Fibroblast of lung (primary cell): Measurements from ENCODE around the gene RIPK1.
"Not testable (repeated sequence)": the region's sequence is repeated elsewhere in the genome, so short reads cannot be mapped to it uniquely, and the experiment has no call there.

ENCODE experiments used
- EZH2 ChIP-seq: IDR thresholded peaks from 2 replicates; pipeline ENCODE4 v1.5.1; 2012; ENCODE audit warnings: low read length, control low read depth, mild to moderate bottlenecking; ENCODE audit errors: missing control alignments
- TF ChIP-seq, protein P1 (sequence below), 2 donors: IDR thresholded peaks in 1 of 2; conservative IDR thresholded peaks in 1 of 2; 1 replicate in 1 of 2; 2 replicates in 1 of 2; pipeline ENCODE4 v1.5.1; 2011 to 2012; ENCODE audit warnings: low read length in 2 of 2, control low read depth in 1 of 2, inconsistent platforms in 1 of 2, low read depth in 1 of 2, mild to moderate bottlenecking in 1 of 2

GRCh38 chr6:3020976-3021598 lies 47.2 kb upstream of the RIPK1 start:
- TF ChIP-seq, protein P1, sequence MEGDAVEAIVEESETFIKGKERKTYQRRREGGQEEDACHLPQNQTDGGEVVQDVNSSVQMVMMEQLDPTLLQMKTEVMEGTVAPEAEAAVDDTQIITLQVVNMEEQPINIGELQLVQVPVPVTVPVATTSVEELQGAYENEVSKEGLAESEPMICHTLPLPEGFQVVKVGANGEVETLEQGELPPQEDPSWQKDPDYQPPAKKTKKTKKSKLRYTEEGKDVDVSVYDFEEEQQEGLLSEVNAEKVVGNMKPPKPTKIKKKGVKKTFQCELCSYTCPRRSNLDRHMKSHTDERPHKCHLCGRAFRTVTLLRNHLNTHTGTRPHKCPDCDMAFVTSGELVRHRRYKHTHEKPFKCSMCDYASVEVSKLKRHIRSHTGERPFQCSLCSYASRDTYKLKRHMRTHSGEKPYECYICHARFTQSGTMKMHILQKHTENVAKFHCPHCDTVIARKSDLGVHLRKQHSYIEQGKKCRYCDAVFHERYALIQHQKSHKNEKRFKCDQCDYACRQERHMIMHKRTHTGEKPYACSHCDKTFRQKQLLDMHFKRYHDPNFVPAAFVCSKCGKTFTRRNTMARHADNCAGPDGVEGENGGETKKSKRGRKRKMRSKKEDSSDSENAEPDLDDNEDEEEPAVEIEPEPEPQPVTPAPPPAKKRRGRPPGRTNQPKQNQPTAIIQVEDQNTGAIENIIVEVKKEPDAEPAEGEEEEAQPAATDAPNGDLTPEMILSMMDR (conservative IDR thresholded peaks at IDR 0.05 in 1 of 2, IDR thresholded peaks at IDR 0.05 in 1 of 2; ENCODE audit: low read depth in 1 of 2, low read length in 2 of 2) = not testable (repeated sequence)
- TF ChIP-seq EZH2 = not testable (repeated sequence)
